ENCODE data around the gene BIRC2.

The BIRC2 gene

GRCh38 chr11:102375720-102376399 is 28.8 kb downstream of the BIRC2 start:
- H3K4me3 ChIP-seq (ENCODE audit: low read length), result no peak overlapping the region
- H4K20me1 ChIP-seq (ENCODE audit: insufficient read depth, low read length), result no peaks in the 10 kb centered on the region
- TF ChIP-seq EZH2phosphoT487 (IDR thresholded peaks at IDR 0.05; ENCODE audit: low read length) (no peak), EZH2 (optimal IDR thresholded peaks at IDR 0.05; ENCODE audit: low read depth, low read length) (no peak), CTCF (IDR thresholded peaks at IDR 0.05; ENCODE audit: low read length) (no peak)
- no peak overlapping the region for H3K9ac ChIP-seq (ENCODE audit: low read length)
- no peak overlapping the region for H3K4me2 ChIP-seq (ENCODE audit: low read depth, low read length)
- no peak for DNase-seq
- H3F3A ChIP-seq (ENCODE audit: insufficient read depth, low read length), result no peaks in the 10 kb centered on the region
- H2AFZ ChIP-seq (ENCODE audit: low read length), result no peak overlapping the region
- no peaks in the 10 kb centered on the region for H3K4me1 ChIP-seq (ENCODE audit: low read length)
- 0 out of 2 replicates have a peak, but pooled peaks cover 5% of the 10 kb centered on the region for H3K36me3 ChIP-seq (replicated peaks; ENCODE audit: insufficient read depth, low read length)
- H3K27ac ChIP-seq (ENCODE audit: low read length), result no peak overlapping the region
- H3K79me2 ChIP-seq (ENCODE audit: low read length), result peaks cover 3% of the 10 kb centered on the region
- H3K9me2 ChIP-seq (replicated peaks; ENCODE audit: insufficient read depth, low read length), result no peaks in the 10 kb centered on the region
- H3K9me3 ChIP-seq (replicated peaks; ENCODE audit: insufficient read depth, low read length), result no peaks in the 10 kb centered on the region
- no peaks in the 10 kb centered on the region for H3K27me3 ChIP-seq (replicated peaks; ENCODE audit: insufficient read depth, low read length)

- Histone ChIP-seq H3K4me2 (ENCODE audit: low read depth, low read length) (no peak overlapping the region), H2AFZ (ENCODE audit: low read length) (no peak overlapping the region), H3K9ac (ENCODE audit: low read length) (no peak overlapping the region), H3K36me3 (replicated peaks; ENCODE audit: insufficient read depth, low read length) (0 out of 2 replicates have a peak, but pooled peaks cover 5% of the 10 kb centered on the region), H3K9me3 (replicated peaks; ENCODE audit: insufficient read depth, low read length) (no peaks in the 10 kb centered on the region), H3K4me3 (ENCODE audit: low read length) (no peak overlapping the region), H3F3A (ENCODE audit: insufficient read depth, low read length) (no peaks in the 10 kb centered on the region), H3K9me2 (replicated peaks; ENCODE audit: insufficient read depth, low read length) (no peaks in the 10 kb centered on the region), H4K20me1 (ENCODE audit: insufficient read depth, low read length) (no peaks in the 10 kb centered on the region), H3K27me3 (replicated peaks; ENCODE audit: insufficient read depth, low read length) (no peaks in the 10 kb centered on the region), H3K4me1 (ENCODE audit: low read length) (no peaks in the 10 kb centered on the region), H3K79me2 (ENCODE audit: low read length) (peaks cover 3% of the 10 kb centered on the region), H3K27ac (ENCODE audit: low read length) (no peak overlapping the region)
- DNase-seq, result no peak
- TF ChIP-seq EZH2phosphoT487 (IDR thresholded peaks at IDR 0.05; ENCODE audit: low read length), result no peak
- TF ChIP-seq EZH2 (optimal IDR thresholded peaks at IDR 0.05; ENCODE audit: low read depth, low read length), result no peak
- TF ChIP-seq CTCF (IDR thresholded peaks at IDR 0.05; ENCODE audit: low read length), result no peak
Measured at GRCh38 chr11:102377891-102378290, 30.9 kb downstream of the BIRC2 start.

GRCh38 chr11:102378818-102379217 is 31.8 kb downstream of the BIRC2 start:
- no peaks in the 10 kb centered on the region for H3K9me3 ChIP-seq (replicated peaks; ENCODE audit: insufficient read depth, low read length)

More at GRCh38 chr11:102378818-102379217, 31.8 kb downstream of the BIRC2 start:
- Histone ChIP-seq H3K9ac (ENCODE audit: low read length) (no peak overlapping the region), H3K4me1 (ENCODE audit: low read length) (no peaks in the 10 kb centered on the region), H4K20me1 (ENCODE audit: insufficient read depth, low read length) (no peaks in the 10 kb centered on the region), H3K27ac (ENCODE audit: low read length) (no peak overlapping the region), H3K4me2 (ENCODE audit: low read depth, low read length) (no peak overlapping the region), H3K27me3 (replicated peaks; ENCODE audit: insufficient read depth, low read length) (no peaks in the 10 kb centered on the region), H3K79me2 (ENCODE audit: low read length) (peaks cover 3% of the 10 kb centered on the region), H3K36me3 (replicated peaks; ENCODE audit: insufficient read depth, low read length) (0 out of 2 replicates have a peak, but pooled peaks cover 5% of the 10 kb centered on the region), H3K4me3 (ENCODE audit: low read length) (no peak overlapping the region), H3K9me2 (replicated peaks; ENCODE audit: insufficient read depth, low read length) (no peaks in the 10 kb centered on the region), H3F3A (ENCODE audit: insufficient read depth, low read length) (no peaks in the 10 kb centered on the region), H2AFZ (ENCODE audit: low read length) (no peak overlapping the region)
- no peak for TF ChIP-seq EZH2phosphoT487 (IDR thresholded peaks at IDR 0.05; ENCODE audit: low read length)
- no peak for TF ChIP-seq EZH2 (optimal IDR thresholded peaks at IDR 0.05; ENCODE audit: low read depth, low read length)
- no peak for TF ChIP-seq CTCF (IDR thresholded peaks at IDR 0.05; ENCODE audit: low read length)
- no peak for DNase-seq
